ENCODE measurements around the gene BCL7A. TPM values are rescaled to one million over a fixed set of nuclear protein-coding genes. Genes with fewer than 3 reads are reported as not detected.

Gene BCL7A
- total RNA-seq, 1 donor from 2014 or later = 49.3 TPM

DNA sequence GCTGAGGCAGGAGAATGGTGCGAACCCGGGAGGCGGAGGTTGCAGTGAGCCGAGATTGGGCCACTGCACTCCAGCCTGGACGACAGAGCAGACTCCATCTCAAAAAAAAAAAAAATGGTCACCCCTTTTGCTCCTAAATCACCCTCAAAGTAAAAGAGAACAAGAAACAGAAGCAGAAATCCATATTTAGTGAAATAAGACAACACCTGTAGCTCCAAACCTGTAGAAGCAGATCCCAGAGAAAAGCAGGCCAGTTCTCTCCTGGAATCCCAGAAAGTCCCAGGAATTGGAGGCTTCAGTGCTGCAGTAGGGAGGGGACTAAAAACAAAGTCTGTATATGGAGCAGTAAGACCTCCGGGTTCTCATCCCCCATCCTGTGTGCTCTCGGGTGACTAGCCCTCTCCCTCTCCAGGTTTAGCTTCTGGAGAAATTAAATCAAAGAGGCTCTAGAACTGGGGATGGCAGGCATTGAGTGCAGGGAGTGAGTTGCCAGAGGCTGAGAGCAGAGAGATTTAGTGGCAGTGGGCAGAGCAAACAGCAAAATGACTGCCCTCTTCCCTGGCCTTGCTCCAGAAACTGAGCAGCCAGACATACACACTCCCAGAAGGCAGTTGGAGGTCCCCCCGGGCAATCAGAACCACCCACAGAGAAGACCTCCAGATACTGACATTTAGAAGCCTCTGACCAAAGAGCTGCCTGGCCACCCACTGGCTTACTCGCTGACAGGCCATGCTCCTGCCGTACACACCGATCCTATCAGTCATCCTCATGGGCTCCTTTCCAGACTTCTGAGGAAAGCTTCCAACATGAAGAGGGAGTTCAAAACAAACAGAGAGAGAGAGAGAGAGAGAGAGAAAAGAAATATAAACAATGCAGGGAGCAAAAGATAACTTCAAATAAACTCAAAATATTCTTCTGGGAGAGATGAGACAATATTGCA is 50.6 kb downstream of the BCL7A start:
- Mint-ChIP-seq H3K9me3 (ENCODE audit: low read depth) (no peaks in the 10 kb centered on the region), H3K4me1 (ENCODE audit: low read depth) (peaks cover 1% of the 10 kb centered on the region), H3K27me3 (peaks cover 3% of the 10 kb centered on the region), H3K4me3 (ENCODE audit: low read depth) (no peak overlapping the region), H3K36me3 (ENCODE audit: insufficient read depth) (no peaks in the 10 kb centered on the region), H3K27ac (no peak overlapping the region)
- no peak for DNase-seq (ENCODE audit: low spot score, unreplicated experiment)
- TF ChIP-seq CTCF (IDR thresholded peaks at IDR 0.05; ENCODE audit: unreplicated experiment) = no peak

DNA sequence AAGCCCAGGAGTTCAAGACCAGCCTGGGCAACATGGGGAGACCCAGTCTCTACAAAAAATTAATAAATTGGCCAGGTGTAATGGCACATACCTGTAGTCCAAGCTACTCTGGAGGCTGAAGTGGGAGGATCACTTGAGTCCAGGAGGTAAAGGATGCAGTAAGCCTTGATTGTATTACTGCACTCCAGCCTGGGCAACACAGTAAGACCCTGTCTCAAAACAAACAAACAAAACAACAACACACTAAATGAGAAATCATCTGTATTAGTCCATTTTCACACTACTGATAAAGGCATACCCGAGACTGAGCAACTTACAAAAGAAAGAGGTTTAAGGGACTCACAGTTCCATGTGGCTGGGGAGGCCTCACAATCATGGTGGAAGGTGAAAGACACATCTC is 52.1 kb downstream of the BCL7A start:
- no peak overlapping the region for H3K4me3 Mint-ChIP-seq (ENCODE audit: low read depth)
- no peaks in the 10 kb centered on the region for H3K36me3 Mint-ChIP-seq (ENCODE audit: insufficient read depth)
- no peaks in the 10 kb centered on the region for H3K4me1 Mint-ChIP-seq (ENCODE audit: low read depth)
- H3K9me3 Mint-ChIP-seq (ENCODE audit: low read depth) = no peaks in the 10 kb centered on the region
- H3K27ac Mint-ChIP-seq = no peak overlapping the region
- TF ChIP-seq CTCF (IDR thresholded peaks at IDR 0.05; ENCODE audit: unreplicated experiment) = no peak
- DNase-seq (ENCODE audit: low spot score, unreplicated experiment) = no peak
- peaks cover 3% of the 10 kb centered on the region for H3K27me3 Mint-ChIP-seq

DNA sequence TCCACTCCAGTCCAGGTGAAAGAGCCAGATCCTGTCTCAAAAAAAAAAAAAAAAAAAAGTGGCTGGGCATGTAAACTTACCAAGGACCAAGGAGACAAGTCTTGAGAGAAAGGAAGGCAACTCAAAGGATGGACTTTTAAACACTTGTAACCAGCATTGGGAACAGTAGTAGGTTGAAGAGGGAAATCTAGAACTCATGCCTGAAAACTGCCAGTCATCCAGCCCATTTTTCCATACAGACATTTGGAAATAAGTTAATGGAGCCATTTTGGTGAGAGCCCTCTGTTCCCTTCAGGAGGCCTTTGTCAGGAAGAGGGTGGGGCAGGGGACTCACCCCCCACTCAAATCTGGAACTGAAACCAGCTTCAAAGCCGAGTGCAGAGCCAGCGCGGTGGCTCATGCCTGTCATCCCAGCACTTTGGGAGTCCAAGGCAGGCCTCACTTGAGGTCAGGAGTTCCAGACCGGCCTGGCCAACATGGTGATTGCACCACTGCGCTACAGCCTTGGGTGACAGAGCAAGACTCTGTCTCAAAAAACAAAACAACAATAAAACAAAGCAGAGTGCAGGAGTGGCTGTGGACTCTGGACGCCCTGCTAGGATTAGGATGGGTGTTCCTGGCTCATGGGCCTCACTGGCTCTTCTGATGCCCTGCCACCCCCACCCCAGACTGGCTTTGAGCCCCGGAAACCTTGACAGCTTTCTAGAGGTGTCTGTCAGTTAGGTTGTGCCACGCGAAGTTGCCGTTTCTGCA is 55.2 kb downstream of the BCL7A start:
- Mint-ChIP-seq H3K9me3 (ENCODE audit: low read depth) (no peaks in the 10 kb centered on the region), H3K4me1 (ENCODE audit: low read depth) (peaks cover 21% of the 10 kb centered on the region), H3K27ac (no peak overlapping the region), H3K27me3 (peaks cover 24% of the 10 kb centered on the region), H3K36me3 (ENCODE audit: insufficient read depth) (peaks cover 2% of the 10 kb centered on the region), H3K4me3 (ENCODE audit: low read depth) (no peak overlapping the region)
- no peak for TF ChIP-seq CTCF (IDR thresholded peaks at IDR 0.05; ENCODE audit: unreplicated experiment)
- DNase-seq (ENCODE audit: low spot score, unreplicated experiment) = no peak

- TF ChIP-seq CTCF (IDR thresholded peaks at IDR 0.05; ENCODE audit: unreplicated experiment) = no peak
- Mint-ChIP-seq H3K36me3 (ENCODE audit: insufficient read depth) (peaks cover 2% of the 10 kb centered on the region), H3K27me3 (peaks cover 27% of the 10 kb centered on the region), H3K27ac (peak within 1 kb of the TSS; percentile 81), H3K4me3 (ENCODE audit: low read depth) (peak within 1 kb of the TSS; percentile 85), H3K4me1 (ENCODE audit: low read depth) (peaks cover 27% of the 10 kb centered on the region), H3K9me3 (ENCODE audit: low read depth) (no peaks in the 10 kb centered on the region)
- peak; percentile 81 for DNase-seq (ENCODE audit: low spot score, unreplicated experiment)
Observed at GRCh38 chr12:122078141-122079032, 56.7 kb downstream of the BCL7A start, which contains the start of gene MLXIP. Gene MLXIP (plus strand): TSS chr12:122078756. CDS start chr12:122078854, 98 bp downstream.

Data from progenitor cell of endocrine pancreas (in vitro differentiated cells).